Ovary (tissue), 9 donors: ENCODE measurements around the gene SMIM38. TPM values are rescaled to one million over a fixed set of nuclear protein-coding genes. Genes with fewer than 3 reads are reported as not detected.

Source experiments
- DNase-seq, 5 donors: peaks; one replicate each; pipeline ENCODE4 v3.0.0-alpha.2; 2019 to 2020
- H3K27ac ChIP-seq, 2 donors: fragments of 200-600 bp; one replicate each; pipeline versions ENCODE4 v1.5.1 to v1.8.0; 2019 to 2022
- H3K27me3 ChIP-seq: fragments of 200-600 bp; one replicate; pipeline ENCODE4 v1.8.0; 2022
- H3K36me3 ChIP-seq: fragments of 200-600 bp; sonication (generic); one replicate; pipeline ENCODE4 v1.5.1; 2019
- H3K4me1 ChIP-seq: one replicate; pipeline ENCODE4 v1.8.1; 2013; ENCODE audit warnings: mild to moderate bottlenecking, moderate library complexity; ENCODE audit not compliant: insufficient read depth
- H3K4me3 ChIP-seq: fragments of 200-600 bp; sonication (generic); one replicate; pipeline ENCODE4 v1.5.1; 2017
- H3K9me3 ChIP-seq, 2 donors: fragments of 200-600 bp in 1 of 2; sonication (generic) in 1 of 2; one replicate each; pipeline versions ENCODE4 v1.5.1 to v1.8.1; 2013 to 2019; ENCODE audit warnings: mild to moderate bottlenecking in 1 of 2, moderate library complexity in 1 of 2
- EP300 ChIP-seq: sonication (generic); formaldehyde crosslinking; IDR thresholded peaks from one replicate; pipeline ENCODE4 v1.6.1; 2017; ENCODE audit warnings: antibody characterized with exemption
- POLR2A ChIP-seq: fragments of 450-650 bp; IDR thresholded peaks from one replicate; pipeline ENCODE4 v1.6.1; 2017; ENCODE audit warnings: antibody characterized with exemption, mild to moderate bottlenecking, moderate library complexity
- WGBS, 3 donors: extraction: QIAGEN DNeasy Blood & Tissue Kit in 1 of 3; methylation state at CpG; one replicate each; pipeline versions ENCODE4 v1.1.5 to v1.1.7; 2013 to 2017; 5-methylcytosine and 5-hydroxymethylcytosine counted together
- intact Hi-C, 4 donors: fragments of 100-400 bp; cut with DNase I; formaldehyde crosslinking; loops; one replicate each; pipeline versions ENCODE4 v1.11.0 to v1.15.1; 2022 to 2023
- polyA plus RNA-seq, 2 donors: library from polyadenylated mRNA; stranded (reverse); fragments of 200-250 nt in 1 of 2; fragments of 350-450 nt in 1 of 2; fragmentation: Illumina TruSeq in 1 of 2; extraction: RNeasy Lipid Tissue Mini Kit (QIAGEN cat#74804) in 1 of 2; gene quantifications; one replicate each; pipeline ENCODE4 v1.2.3, GENCODE V29; 2013 to 2014
- total RNA-seq, 7 donors: library from RNA; depleted of rRNA in 2 of 7; stranded (reverse); fragments of >200 nt in 2 of 7; fragmentation: NEBNext Ultra II Directional in 3 of 7; extraction: Animal tissue kit (Norgen Biotek cat#: 25700) in 3 of 7; gene quantifications; one replicate each; pipeline versions ENCODE4 v1.1.0 to v1.2.4, GENCODE V29; 2016 to 2023
- TF ChIP-seq, protein P1 (sequence below), 3 donors: fragments of 450-650 bp in 2 of 3; fragments of 200-600 bp in 1 of 3; IDR thresholded peaks; one replicate each; pipeline versions ENCODE4 v1.5.1 to v1.8.0; 2016 to 2022; ENCODE audit warnings: antibody characterized with exemption in 3 of 3, mild to moderate bottlenecking in 1 of 3
- donor health status: DM: no; HTN: no; CAD: no; lungs with moderate emphysema.
- donor health status: DM: no; HTN: no; CAD: no.
- donor health status: Bipolar disorder and iron deficiency.
- donor health status: DM: yes; HTN: yes; CAD: no.
- donor health status: DM: no; HTN: no; CAD: no.
- donor health status: DM: yes; HTN: yes; CAD: no.

The SMIM38 gene
- total and polyA plus RNA-seq, 9 donors, result 0.43 to 6.3 (median 2.1) TPM

DNA sequence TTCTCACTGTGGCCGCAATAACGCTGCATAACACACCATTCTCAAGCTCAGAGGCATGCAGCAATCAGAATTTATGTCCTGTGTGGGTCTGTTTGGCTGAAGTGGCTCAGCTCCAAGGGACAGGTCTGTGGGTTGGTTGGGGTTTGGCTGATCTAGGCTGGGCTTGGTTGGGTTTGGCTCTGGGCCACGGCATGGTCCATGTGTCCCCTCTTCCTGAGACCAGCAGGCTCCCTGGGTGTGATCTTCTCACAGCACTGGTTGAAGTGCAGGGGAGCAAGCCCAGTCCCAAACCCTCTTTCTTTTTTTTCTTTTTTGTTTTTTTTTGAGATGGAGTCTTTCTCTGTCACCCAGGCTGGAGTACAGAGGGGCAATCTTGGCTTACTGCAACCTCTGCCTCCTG, 25.0 kb downstream of the SMIM38 start:
- WGBS, 3 donors, result 83 to 100% (median 91%) methylated on average over 3 of the region's 3 CpGs
- TF ChIP-seq, protein P1, sequence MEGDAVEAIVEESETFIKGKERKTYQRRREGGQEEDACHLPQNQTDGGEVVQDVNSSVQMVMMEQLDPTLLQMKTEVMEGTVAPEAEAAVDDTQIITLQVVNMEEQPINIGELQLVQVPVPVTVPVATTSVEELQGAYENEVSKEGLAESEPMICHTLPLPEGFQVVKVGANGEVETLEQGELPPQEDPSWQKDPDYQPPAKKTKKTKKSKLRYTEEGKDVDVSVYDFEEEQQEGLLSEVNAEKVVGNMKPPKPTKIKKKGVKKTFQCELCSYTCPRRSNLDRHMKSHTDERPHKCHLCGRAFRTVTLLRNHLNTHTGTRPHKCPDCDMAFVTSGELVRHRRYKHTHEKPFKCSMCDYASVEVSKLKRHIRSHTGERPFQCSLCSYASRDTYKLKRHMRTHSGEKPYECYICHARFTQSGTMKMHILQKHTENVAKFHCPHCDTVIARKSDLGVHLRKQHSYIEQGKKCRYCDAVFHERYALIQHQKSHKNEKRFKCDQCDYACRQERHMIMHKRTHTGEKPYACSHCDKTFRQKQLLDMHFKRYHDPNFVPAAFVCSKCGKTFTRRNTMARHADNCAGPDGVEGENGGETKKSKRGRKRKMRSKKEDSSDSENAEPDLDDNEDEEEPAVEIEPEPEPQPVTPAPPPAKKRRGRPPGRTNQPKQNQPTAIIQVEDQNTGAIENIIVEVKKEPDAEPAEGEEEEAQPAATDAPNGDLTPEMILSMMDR (IDR thresholded peaks at IDR 0.05), result no peak
- no peak for TF ChIP-seq EP300
- TF ChIP-seq POLR2A, result no peak
- intact Hi-C loops, result no loop called here

DNA sequence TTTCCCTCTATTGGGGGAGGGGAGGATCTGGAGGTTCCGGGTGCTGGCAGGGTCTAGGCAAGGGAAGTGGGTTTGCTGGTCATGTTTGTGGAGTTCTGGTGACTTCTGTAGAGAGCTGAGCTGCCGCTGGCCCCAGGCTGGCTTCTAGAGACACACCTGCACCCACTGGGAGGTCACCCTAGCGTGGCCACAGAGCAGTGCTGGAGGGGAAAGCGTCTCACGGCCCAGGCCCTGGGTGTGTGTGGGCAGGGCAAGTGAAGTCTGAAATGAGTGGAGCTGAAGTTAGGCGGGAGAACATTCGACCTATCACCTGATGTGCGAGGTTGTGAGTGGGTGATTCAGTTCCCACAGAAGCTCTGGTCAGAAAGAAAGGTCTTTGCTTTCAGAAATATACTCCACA, 27.9 kb downstream of the SMIM38 start:
- Histone ChIP-seq H3K27me3 (no peaks in the 10 kb centered on the region), H3K4me1 (no peaks in the 10 kb centered on the region), H3K9me3 (peaks cover 0 to 7% of the 10 kb centered on the region in 2 donors), H3K36me3 (no peaks in the 10 kb centered on the region), H3K4me3 (no peak overlapping the region), H3K27ac (no peak overlapping the region)
- intact Hi-C loops, result no loop called here
- TF ChIP-seq EP300 (no peak), POLR2A (no peak)
- TF ChIP-seq, protein P1 (IDR thresholded peaks at IDR 0.05), result no peak
- no peak for DNase-seq
- WGBS, 3 donors, result 69 to 82% (median 74%) methylated on average over 8 of the region's 8 CpGs

More for the DNA sequence above, 25.0 kb downstream of the SMIM38 start:
- H3K4me3 ChIP-seq, result no peak overlapping the region
- no peak for DNase-seq
- H3K9me3 ChIP-seq, result no peaks in the 10 kb centered on the region
- no peaks in the 10 kb centered on the region for H3K36me3 ChIP-seq
- no peaks in the 10 kb centered on the region for H3K4me1 ChIP-seq
- H3K27ac ChIP-seq, result no peak overlapping the region
- no peaks in the 10 kb centered on the region for H3K27me3 ChIP-seq

DNA sequence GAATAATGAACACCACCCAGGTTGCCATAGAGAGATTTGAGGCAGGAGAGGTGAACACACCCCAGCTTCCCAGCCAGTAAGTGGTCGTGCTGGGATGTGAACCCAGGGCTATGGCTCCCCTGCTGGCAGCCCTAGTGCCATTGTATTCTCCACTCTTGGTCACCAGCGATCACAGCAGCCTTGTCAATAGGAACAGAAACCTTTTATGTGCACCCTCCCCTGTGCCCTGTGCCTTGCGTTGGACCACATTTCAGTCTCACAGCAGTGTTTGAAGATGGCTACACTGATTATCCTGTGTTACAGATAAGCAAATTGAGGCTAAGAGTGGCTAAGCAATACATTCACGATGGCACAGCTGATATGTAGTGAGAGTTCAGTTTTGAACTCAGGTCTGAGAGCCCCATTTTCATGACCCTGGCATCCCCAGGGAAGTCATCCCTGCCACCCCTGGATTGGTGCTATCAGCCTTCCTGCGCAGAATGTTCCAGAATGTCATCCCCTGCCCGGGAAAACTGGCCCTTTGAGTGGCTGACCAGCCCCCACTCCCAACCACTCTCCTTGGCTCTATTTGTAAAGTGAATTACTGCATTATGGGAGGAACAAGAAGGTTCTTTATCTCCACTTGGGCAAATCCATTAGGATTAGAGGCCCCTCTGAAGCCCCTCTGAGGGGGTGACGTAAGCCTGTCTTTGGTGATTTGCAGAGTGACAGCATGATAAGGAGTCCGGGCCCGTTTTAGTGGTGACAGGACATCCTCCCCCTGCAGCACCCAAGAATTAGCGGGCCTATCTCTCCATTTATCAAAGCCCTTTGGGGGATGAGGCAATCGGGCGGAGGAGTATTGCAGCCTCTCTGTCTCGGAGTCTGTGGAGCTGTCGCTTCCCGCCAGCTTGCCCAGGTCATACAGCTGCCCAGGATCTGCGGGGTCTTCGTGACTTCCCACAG, 30.9 kb downstream of the SMIM38 start:
- intact Hi-C loops, result no loop called here
- no peak for DNase-seq
- Histone ChIP-seq H3K9me3 (peaks cover 0 to 8% of the 10 kb centered on the region in 2 donors), H3K36me3 (no peaks in the 10 kb centered on the region), H3K4me1 (no peaks in the 10 kb centered on the region), H3K27ac (no peak overlapping the region), H3K27me3 (no peaks in the 10 kb centered on the region), H3K4me3 (no peak overlapping the region)
- WGBS, 3 donors, result 66 to 72% (median 67%) methylated on average over 17 of the region's 17 CpGs
- TF ChIP-seq, protein P1 (IDR thresholded peaks at IDR 0.05), result no peak

DNA sequence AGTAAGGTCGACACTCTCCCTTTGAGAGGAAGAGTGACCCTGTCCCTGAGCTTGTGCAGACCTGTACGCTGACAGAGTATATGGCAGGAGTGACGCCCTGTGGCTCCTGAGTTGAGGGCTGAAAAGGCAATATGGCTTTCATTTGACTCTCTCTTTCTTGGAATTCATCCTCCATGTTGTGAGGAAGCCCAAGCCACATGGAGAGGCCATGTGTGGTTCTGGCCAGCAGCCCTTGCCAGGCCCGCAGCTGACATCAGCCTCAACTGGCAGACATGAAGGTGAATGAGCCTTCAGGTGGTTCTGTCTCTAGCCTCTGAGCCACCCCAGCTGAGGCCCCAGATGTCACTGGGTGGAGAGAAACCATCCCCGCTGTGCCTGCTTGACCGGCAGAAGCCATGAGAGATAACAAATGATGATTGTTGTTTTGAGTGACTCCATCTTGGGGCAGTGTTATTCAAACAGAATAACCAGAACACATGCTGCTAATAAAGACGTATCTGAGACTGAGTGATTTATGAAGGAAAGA, 31.9 kb downstream of the SMIM38 start:
- no peaks in the 10 kb centered on the region for H3K4me1 ChIP-seq
- H3K36me3 ChIP-seq, result no peaks in the 10 kb centered on the region
- H3K9me3 ChIP-seq, result peaks cover 0 to 8% of the 10 kb centered on the region in 2 donors
- H3K27ac ChIP-seq, result no peak overlapping the region
- H3K27me3 ChIP-seq, result no peaks in the 10 kb centered on the region
- TF ChIP-seq EP300 (no peak), POLR2A (no peak)
- TF ChIP-seq, protein P1 (IDR thresholded peaks at IDR 0.05), result no peak
- 70 to 79% (median 77%) methylated on average over 7 of the region's 7 CpGs for WGBS, 3 donors
- H3K4me3 ChIP-seq, result no peak overlapping the region
- intact Hi-C loops, result no loop called here
- DNase-seq, result no peak
